CD4-positive, CD25-positive, alpha-beta regulatory T cell (primary cell): ENCODE data around the gene CCDC110. TPM values are rescaled to one million over a fixed set of nuclear protein-coding genes. Genes with fewer than 3 reads are reported as not detected.

Source experiments
- ATAC-seq, 2 donors: fragments of 150-1000 bp; cut with Tn5 transposase; one replicate each; pipeline ENCODE4 v1.10.0; 2021; ENCODE audit warnings: low read depth in 2 of 2, moderate number of reproducible peaks in 2 of 2, moderate library complexity in 1 of 2
- DNase-seq, 3 donors: peaks; one replicate each; pipeline versions ENCODE4 v3.0.0 to v3.0.0-alpha.2; 2012 to 2022; ENCODE audit warnings: mixed read lengths in 1 of 3
- H3K27ac ChIP-seq: one replicate; pipeline ENCODE4 v1.7.0; 2013; ENCODE audit warnings: mild to moderate bottlenecking, low read length; ENCODE audit not compliant: insufficient read depth, poor library complexity, severe bottlenecking
- H3K27me3 ChIP-seq: one replicate; pipeline ENCODE4 v1.7.0; 2013; ENCODE audit warnings: low read length; ENCODE audit not compliant: control insufficient read depth, insufficient read depth
- H3K36me3 ChIP-seq: one replicate; pipeline ENCODE4 v1.7.0; 2013; ENCODE audit warnings: mild to moderate bottlenecking, low read length, moderate library complexity; ENCODE audit not compliant: control insufficient read depth, insufficient read depth
- H3K4me1 ChIP-seq: 2 replicates; pipeline ENCODE4 v1.7.0; 2013; ENCODE audit warnings: mild to moderate bottlenecking, low read length; ENCODE audit not compliant: insufficient read depth, control insufficient read depth, poor library complexity, severe bottlenecking
- H3K4me3 ChIP-seq: one replicate; pipeline ENCODE4 v1.7.0; 2013; ENCODE audit warnings: low read depth, mild to moderate bottlenecking, low read length, moderate library complexity
- H3K9me3 ChIP-seq, 2 experiments: 1 replicate in 1 of 2; 2 replicates in 1 of 2; pipeline ENCODE4 v1.7.0; 2013; ENCODE audit warnings: low read length in 2 of 2, mild to moderate bottlenecking in 1 of 2, moderate library complexity in 1 of 2; ENCODE audit not compliant: control insufficient read depth in 2 of 2
- H3K27ac Mint-ChIP-seq, 3 donors: one replicate each; pipeline ENCODE4 v1.8.0; 2020 to 2022; ENCODE audit warnings: mild to moderate bottlenecking in 3 of 3, mixed read lengths in 3 of 3, moderate library complexity in 2 of 3
- H3K27me3 Mint-ChIP-seq: one replicate; pipeline ENCODE4 v1.8.0; 2022; ENCODE audit warnings: mild to moderate bottlenecking, mixed read lengths
- H3K36me3 Mint-ChIP-seq: one replicate; pipeline ENCODE4 v1.8.0; 2020; ENCODE audit warnings: mixed read lengths
- H3K4me1 Mint-ChIP-seq, 4 donors: one replicate each; pipeline ENCODE4 v1.8.0; 2020 to 2022; ENCODE audit warnings: mixed read lengths in 4 of 4, mild to moderate bottlenecking in 1 of 4
- H3K4me3 Mint-ChIP-seq, 4 donors: one replicate each; pipeline ENCODE4 v1.8.0; 2020 to 2022; ENCODE audit warnings: mild to moderate bottlenecking in 4 of 4, mixed read lengths in 4 of 4, moderate library complexity in 3 of 4
- H3K9me3 Mint-ChIP-seq, 7 donors: one replicate each; pipeline ENCODE4 v1.8.0; 2020 to 2022; ENCODE audit warnings: mixed read lengths in 7 of 7, mild to moderate bottlenecking in 3 of 7, moderate library complexity in 2 of 7
- polyA plus RNA-seq, 4 donors: library from polyadenylated mRNA; unstranded; fragments of 300-500 nt; fragmentation: Illumina TruSeq; gene quantifications; one replicate each; pipeline ENCODE4 v1.2.3, GENCODE V29; 2021
- total RNA-seq: library from RNA; stranded (reverse); gene quantifications from one replicate; pipeline ENCODE4 v1.2.3, GENCODE V29; 2022

Gene CCDC110
- total and polyA plus RNA-seq, 5 donors from 2014 or later, result 0.18 to 0.47 TPM; not detected in 3

DNA sequence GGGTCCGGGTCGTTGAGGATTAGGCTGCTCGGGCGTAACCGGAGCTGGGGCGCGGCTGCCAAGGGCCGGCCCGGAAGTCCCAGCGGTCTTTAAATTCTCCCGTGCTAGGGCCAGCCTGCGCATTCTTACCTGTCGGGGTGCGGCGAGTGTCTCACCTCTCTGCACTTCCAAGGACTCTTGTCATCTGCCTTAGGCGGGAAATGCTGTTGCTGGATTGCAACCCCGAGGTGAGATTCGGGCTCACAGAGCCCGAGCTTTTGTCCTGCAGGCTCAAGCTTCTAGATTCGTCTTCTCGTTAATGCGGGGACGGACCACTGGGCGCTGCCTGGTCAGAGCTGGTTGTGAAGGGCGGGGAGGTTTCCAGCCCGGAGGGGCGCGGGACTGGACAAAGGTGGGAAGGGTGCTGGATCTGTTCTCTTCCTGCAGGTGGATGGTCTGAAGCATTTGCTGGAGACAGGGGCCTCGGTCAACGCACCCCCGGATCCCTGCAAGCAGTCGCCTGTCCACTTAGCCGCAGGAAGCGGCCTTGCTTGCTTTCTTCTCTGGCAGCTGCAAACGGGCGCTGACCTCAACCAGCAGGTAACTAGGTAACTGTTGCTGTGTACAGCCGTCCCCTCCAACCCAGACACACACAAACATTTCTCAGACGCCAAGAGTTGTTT is 74.7 kb downstream of the CCDC110 start, which contains the start of gene ANKRD37:
ANKRD37 (plus strand) TSS at position 118 of the 662 bp plus-strand sequence; CDS start at position 201, 83 bp downstream.
- peak within 1 kb of the TSS; percentile 98 to 100 (median 99) for H3K27ac Mint-ChIP-seq
- Histone ChIP-seq H3K4me1 (peaks cover 21% of the 10 kb centered on the region), H3K27me3 (no peaks in the 10 kb centered on the region), H3K36me3 (peaks cover 21% of the 10 kb centered on the region), H3K4me3 (peak within 1 kb of the TSS; percentile 99), H3K9me3 (no peaks in the 10 kb centered on the region), H3K27ac (peak within 1 kb of the TSS; percentile 99)
- no peak for DNase-seq
- H3K4me3 Mint-ChIP-seq, result peak within 1 kb of the TSS; percentile 94 to 100 (median 96)
- H3K4me1 Mint-ChIP-seq, result peaks cover 11 to 40% (median 28%) of the 10 kb centered on the region in 4 donors
- no peaks in the 10 kb centered on the region for H3K27me3 Mint-ChIP-seq
- no peak for ATAC-seq
- H3K9me3 Mint-ChIP-seq, result no peaks in the 10 kb centered on the region
- peaks cover 22% of the 10 kb centered on the region for H3K36me3 Mint-ChIP-seq

- H3K9me3 ChIP-seq, result no peaks in the 10 kb centered on the region
- H3K4me3 ChIP-seq, result peak overlapping the region; percentile 99
- H3K4me1 Mint-ChIP-seq, result peaks cover 10 to 40% (median 30%) of the 10 kb centered on the region in 4 donors
- no peaks in the 10 kb centered on the region for H3K27me3 Mint-ChIP-seq
- no peaks in the 10 kb centered on the region for H3K27me3 ChIP-seq
- H3K4me3 Mint-ChIP-seq, result peak overlapping the region; percentile 94 to 100 (median 96)
- peaks cover 19% of the 10 kb centered on the region for H3K36me3 Mint-ChIP-seq
- peak overlapping the region; percentile 98 to 100 (median 99) for H3K27ac Mint-ChIP-seq
- H3K36me3 ChIP-seq, result peaks cover 14% of the 10 kb centered on the region
- peak overlapping the region; percentile 99 for H3K27ac ChIP-seq
- peak; percentile 94 to 97 (median 96) for DNase-seq
- peak; percentile 90 to 94 for ATAC-seq
- no peaks in the 10 kb centered on the region for H3K9me3 Mint-ChIP-seq
- H3K4me1 ChIP-seq, result peaks cover 21% of the 10 kb centered on the region
Measured at GRCh38 chr4:185395956-185396723, 75.4 kb downstream of the CCDC110 start.

GRCh38 chr4:185395238-185395955 is 76.1 kb downstream of the CCDC110 start, which contains the start of gene LRP2BP:
LRP2BP (minus strand) TSS chr4:185395924; CDS start chr4:185378186, 17,738 bp downstream.
- Mint-ChIP-seq H3K27me3 (no peaks in the 10 kb centered on the region), H3K27ac (peak within 1 kb of the TSS; percentile 98 to 100 (median 99)), H3K4me1 (peaks cover 10 to 40% (median 30%) of the 10 kb centered on the region in 4 donors), H3K36me3 (peaks cover 15% of the 10 kb centered on the region), H3K9me3 (no peaks in the 10 kb centered on the region), H3K4me3 (peak within 1 kb of the TSS; percentile 94 to 100 (median 96))
- no peaks in the 10 kb centered on the region for H3K9me3 ChIP-seq
- ATAC-seq (no peak), DNase-seq (peak in 2 of 3 donors; percentile 41 to 72)
- peaks cover 21% of the 10 kb centered on the region for H3K4me1 ChIP-seq
- no peaks in the 10 kb centered on the region for H3K27me3 ChIP-seq
- peak within 1 kb of the TSS; percentile 99 for H3K4me3 ChIP-seq
- H3K36me3 ChIP-seq, result peaks cover 9% of the 10 kb centered on the region
- H3K27ac ChIP-seq, result peak within 1 kb of the TSS; percentile 99

Other genes with a start within 250 kb of the CCDC110 start
- gene LRP2BP, start 75.8 kb downstream of the CCDC110 start, total RNA-seq, result 3.5 TPM
- 1 to 10 TPM in 2 of 4 donors, under 1 TPM in 2; 0.54 to 1.2 (median 0.97) TPM for gene LRP2BP, start 75.8 kb downstream of the CCDC110 start, polyA plus RNA-seq
- gene ANKRD37, start 74.9 kb downstream of the CCDC110 start, total RNA-seq, result 31.0 TPM
- 10 to 100 TPM in 3 of 4 donors, 1 to 10 TPM in 1; 8.8 to 14.3 (median 11.2) TPM for gene ANKRD37, start 74.9 kb downstream of the CCDC110 start, polyA plus RNA-seq
- 18.2 TPM for gene UFSP2, start 45.8 kb downstream of the CCDC110 start, total RNA-seq
- gene UFSP2, start 45.8 kb downstream of the CCDC110 start, polyA plus RNA-seq, result 10 to 100 TPM; 39.8 to 45.3 (median 44.0) TPM
- not detected for gene PDLIM3, start 63.8 kb upstream of the CCDC110 start, total RNA-seq
- gene PDLIM3, start 63.8 kb upstream of the CCDC110 start, polyA plus RNA-seq, result not detected